ENCODE measurements around the gene POLK. TPM values are rescaled to one million over a fixed set of nuclear protein-coding genes. Genes with fewer than 3 reads are reported as not detected.

The POLK gene
- total and polyA plus RNA-seq, 2 donors (not counting 3 experiments of a cell fraction or from before 2014, with no cell fraction given), result 5.1 to 27.3 TPM

- no peaks in the 10 kb centered on the region for H3K27me3 ChIP-seq (ENCODE audit: control insufficient read depth in 2 of 2, insufficient read depth in 2 of 2, low read length in 2 of 2)
- H3K9me1 ChIP-seq (replicated peaks; ENCODE audit: control insufficient read depth, extremely low read depth, insufficient read depth, low read length), result peaks cover 4% of the 10 kb centered on the region
- DNase-seq (ENCODE audit: low read depth, low spot score) (no peak), FAIRE-seq (no peak)
- peaks cover 5% of the 10 kb centered on the region for H4K20me1 ChIP-seq (replicated peaks; ENCODE audit: control insufficient read depth, extremely low read depth, insufficient read depth, low read length)
- BruUV-seq (replicated peaks), result no TSS peak
- no peaks in the 10 kb centered on the region for H3K36me3 ChIP-seq (ENCODE audit: control insufficient read depth in 2 of 2, extremely low read depth in 1 of 2, insufficient read depth in 2 of 2, low read length in 2 of 2)
- peaks cover 58% of the 10 kb centered on the region for H3K79me2 ChIP-seq (ENCODE audit: control insufficient read depth, insufficient read depth, low read length)
- no peak overlapping the region for H3K4me2 ChIP-seq (ENCODE audit: insufficient read depth, low read length)
- no peak overlapping the region for H3K27ac ChIP-seq (ENCODE audit: insufficient read depth, low read depth, low read length)
- no peak overlapping the region for H3K9ac ChIP-seq (replicated peaks; ENCODE audit: extremely low read depth, insufficient read depth, low read length)
- POLR2A ChIA-PET, result no interaction called here
- H3K9me3 ChIP-seq (replicated peaks; ENCODE audit: control insufficient read depth, insufficient read depth, low read length), result no peaks in the 10 kb centered on the region
- CTCF ChIA-PET, result interaction anchor here (0.9 to 1.9 kb wide), 2 partner anchors 11 to 14 kb away, joined by 4 read pairs; no protein-coding TSS in a partner anchor
- no peaks in the 10 kb centered on the region for H3K4me1 ChIP-seq (ENCODE audit: control insufficient read depth, extremely low read depth, insufficient read depth, low read length)
- no peak overlapping the region for H2AFZ ChIP-seq (ENCODE audit: low read depth, low read length)
- H3K4me3 ChIP-seq (replicated peaks in 1 of 3; ENCODE audit: insufficient read depth in 1 of 3, low read depth in 1 of 3, low read length in 3 of 3), result no peak overlapping the region
- dilution Hi-C loops (cut with MboI; ENCODE audit: extremely low pct_ligation_motif_present, low sequenced_read_pairs), result no loop called here
- TF ChIP-seq, protein P1, sequence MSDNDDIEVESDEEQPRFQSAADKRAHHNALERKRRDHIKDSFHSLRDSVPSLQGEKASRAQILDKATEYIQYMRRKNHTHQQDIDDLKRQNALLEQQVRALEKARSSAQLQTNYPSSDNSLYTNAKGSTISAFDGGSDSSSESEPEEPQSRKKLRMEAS (IDR thresholded peaks at IDR 0.05; ENCODE audit: insufficient read depth, insufficient read length), result no peak
- TF ChIP-seq MYC (IDR thresholded peaks at IDR 0.05; ENCODE audit: low read depth, low read length) (no peak), EZH2 (IDR thresholded peaks at IDR 0.05; ENCODE audit: borderline replicate concordance, low read depth, low read length, severe bottlenecking) (no peak), GATA2 (IDR thresholded peaks at IDR 0.05; ENCODE audit: insufficient read depth, insufficient read length, low read depth, low read length) (no peak), FOS (IDR thresholded peaks at IDR 0.05; ENCODE audit: borderline replicate concordance, insufficient read depth, low read length) (no peak)
- intact Hi-C loops (cut with micrococcal nuclease), result no loop called here
Observed at GRCh38 chr5:75526070-75526469, 14.4 kb downstream of the POLK start.

DNA sequence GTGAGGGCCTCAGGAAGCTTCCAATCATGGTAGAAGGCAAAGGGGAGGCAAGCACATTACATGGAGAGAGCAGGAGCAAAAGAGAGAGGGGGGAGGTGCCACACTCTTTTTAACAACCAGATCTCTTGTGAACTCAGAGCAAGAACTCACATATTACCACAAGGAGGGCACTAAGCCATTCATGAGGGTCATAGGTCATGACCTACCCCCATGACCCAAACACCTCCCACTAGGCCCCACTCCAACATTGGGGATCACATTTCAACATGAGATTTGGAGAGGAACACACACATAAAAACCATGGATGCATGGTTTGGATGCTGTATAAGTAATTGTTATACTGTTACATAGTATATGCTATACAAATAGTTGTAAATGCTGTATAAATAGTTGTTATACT is 17.5 kb downstream of the POLK start:
- H3K79me2 ChIP-seq (ENCODE audit: control insufficient read depth, insufficient read depth, low read length), result peaks cover 53% of the 10 kb centered on the region
- H2AFZ ChIP-seq (ENCODE audit: low read depth, low read length), result no peak overlapping the region
- FAIRE-seq, result no peak
- no peak overlapping the region for H3K9ac ChIP-seq (replicated peaks; ENCODE audit: extremely low read depth, insufficient read depth, low read length)
- no peaks in the 10 kb centered on the region for H3K9me3 ChIP-seq (replicated peaks; ENCODE audit: control insufficient read depth, insufficient read depth, low read length)
- H3K4me3 ChIP-seq (replicated peaks in 1 of 3; ENCODE audit: insufficient read depth in 1 of 3, low read depth in 1 of 3, low read length in 3 of 3), result no peak overlapping the region
- H3K4me1 ChIP-seq (ENCODE audit: control insufficient read depth, extremely low read depth, insufficient read depth, low read length), result no peaks in the 10 kb centered on the region
- no peaks in the 10 kb centered on the region for H4K20me1 ChIP-seq (replicated peaks; ENCODE audit: control insufficient read depth, extremely low read depth, insufficient read depth, low read length)
- no peak for DNase-seq (ENCODE audit: low read depth, low spot score)
- TF ChIP-seq, protein P2, sequence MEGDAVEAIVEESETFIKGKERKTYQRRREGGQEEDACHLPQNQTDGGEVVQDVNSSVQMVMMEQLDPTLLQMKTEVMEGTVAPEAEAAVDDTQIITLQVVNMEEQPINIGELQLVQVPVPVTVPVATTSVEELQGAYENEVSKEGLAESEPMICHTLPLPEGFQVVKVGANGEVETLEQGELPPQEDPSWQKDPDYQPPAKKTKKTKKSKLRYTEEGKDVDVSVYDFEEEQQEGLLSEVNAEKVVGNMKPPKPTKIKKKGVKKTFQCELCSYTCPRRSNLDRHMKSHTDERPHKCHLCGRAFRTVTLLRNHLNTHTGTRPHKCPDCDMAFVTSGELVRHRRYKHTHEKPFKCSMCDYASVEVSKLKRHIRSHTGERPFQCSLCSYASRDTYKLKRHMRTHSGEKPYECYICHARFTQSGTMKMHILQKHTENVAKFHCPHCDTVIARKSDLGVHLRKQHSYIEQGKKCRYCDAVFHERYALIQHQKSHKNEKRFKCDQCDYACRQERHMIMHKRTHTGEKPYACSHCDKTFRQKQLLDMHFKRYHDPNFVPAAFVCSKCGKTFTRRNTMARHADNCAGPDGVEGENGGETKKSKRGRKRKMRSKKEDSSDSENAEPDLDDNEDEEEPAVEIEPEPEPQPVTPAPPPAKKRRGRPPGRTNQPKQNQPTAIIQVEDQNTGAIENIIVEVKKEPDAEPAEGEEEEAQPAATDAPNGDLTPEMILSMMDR (IDR thresholded peaks at IDR 0.05; ENCODE audit: extremely low read depth in 1 of 2, insufficient read depth in 1 of 2, low read depth in 1 of 2, low read length in 2 of 2), result no peak
- TF ChIP-seq POLR2A (IDR thresholded peaks at IDR 0.05; ENCODE audit: low read depth, low read length) (no peak), POLR2AphosphoS5 (IDR thresholded peaks at IDR 0.05; ENCODE audit: insufficient read depth, low read depth, low read length) (no peak), JUN (IDR thresholded peaks at IDR 0.05; ENCODE audit: borderline replicate concordance, insufficient read depth, insufficient read length, low read depth) (no peak), FOS (IDR thresholded peaks at IDR 0.05; ENCODE audit: borderline replicate concordance, insufficient read depth, low read length) (no peak), MYC (IDR thresholded peaks at IDR 0.05; ENCODE audit: low read depth, low read length) (no peak), GATA2 (IDR thresholded peaks at IDR 0.05; ENCODE audit: insufficient read depth, insufficient read length, low read depth, low read length) (no peak), EZH2 (IDR thresholded peaks at IDR 0.05; ENCODE audit: borderline replicate concordance, low read depth, low read length, severe bottlenecking) (no peak)
- TF ChIP-seq, protein P1 (IDR thresholded peaks at IDR 0.05; ENCODE audit: insufficient read depth, insufficient read length), result no peak
- H3K27me3 ChIP-seq (ENCODE audit: control insufficient read depth in 2 of 2, insufficient read depth in 2 of 2, low read length in 2 of 2), result no peaks in the 10 kb centered on the region
- H3K9me1 ChIP-seq (replicated peaks; ENCODE audit: control insufficient read depth, extremely low read depth, insufficient read depth, low read length), result no peaks in the 10 kb centered on the region
- ChIA-PET CTCF (no interaction called here), POLR2A (no interaction called here)
- BruUV-seq (replicated peaks), result no TSS peak
- no peak overlapping the region for H3K27ac ChIP-seq (ENCODE audit: insufficient read depth, low read depth, low read length)
- intact Hi-C loops (cut with micrococcal nuclease), result no loop called here
- dilution Hi-C loops (cut with MboI; ENCODE audit: extremely low pct_ligation_motif_present, low sequenced_read_pairs), result no loop called here
- H3K4me2 ChIP-seq (ENCODE audit: insufficient read depth, low read length), result no peak overlapping the region
- no peaks in the 10 kb centered on the region for H3K36me3 ChIP-seq (ENCODE audit: control insufficient read depth in 2 of 2, extremely low read depth in 1 of 2, insufficient read depth in 2 of 2, low read length in 2 of 2)

Data from endothelial cell of umbilical vein (primary cell).